DMS 273 (cell line): Measurements from ENCODE around the gene CNOT6.
A peak's percentile ranks its signal among the peaks of the same experiment; 100 is the strongest.

Experiments used
- DNase-seq: peaks from one replicate; lab custom pipeline; 2025; ENCODE audit not compliant: unreplicated experiment; lab: John Stamatoyannopoulos, UW

CNOT6 gene

DNA sequence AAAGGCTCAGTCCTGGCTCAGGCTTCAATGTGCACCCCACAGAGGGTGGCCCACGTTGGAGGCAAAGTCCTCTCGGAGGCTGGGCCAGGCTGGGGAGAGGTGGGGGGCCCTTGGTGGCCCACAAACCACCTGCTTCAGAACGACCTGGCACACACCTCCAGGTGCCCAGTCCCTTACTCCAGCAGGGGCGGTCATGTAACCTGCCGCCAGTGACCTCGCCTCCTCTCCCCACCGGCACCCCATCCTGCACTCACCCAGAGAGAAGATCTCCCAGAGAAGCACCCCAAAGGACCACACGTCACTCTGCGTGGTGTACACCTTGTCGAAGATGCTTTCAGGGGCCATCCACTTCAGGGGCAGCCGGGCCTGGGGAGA is 119.6 kb downstream of the CNOT6 start:
- DNase-seq, result no peak

GRCh38 chr5:180618487-180618828 is 124.3 kb downstream of the CNOT6 start:
- no peak for DNase-seq

GRCh38 chr5:180618829-180619562 is 124.8 kb downstream of the CNOT6 start:
- DNase-seq, result peak; percentile 88

- no peak for DNase-seq
These were observed 125.4 kb downstream of the CNOT6 start for GRCh38 chr5:180619563-180619915.

DNA sequence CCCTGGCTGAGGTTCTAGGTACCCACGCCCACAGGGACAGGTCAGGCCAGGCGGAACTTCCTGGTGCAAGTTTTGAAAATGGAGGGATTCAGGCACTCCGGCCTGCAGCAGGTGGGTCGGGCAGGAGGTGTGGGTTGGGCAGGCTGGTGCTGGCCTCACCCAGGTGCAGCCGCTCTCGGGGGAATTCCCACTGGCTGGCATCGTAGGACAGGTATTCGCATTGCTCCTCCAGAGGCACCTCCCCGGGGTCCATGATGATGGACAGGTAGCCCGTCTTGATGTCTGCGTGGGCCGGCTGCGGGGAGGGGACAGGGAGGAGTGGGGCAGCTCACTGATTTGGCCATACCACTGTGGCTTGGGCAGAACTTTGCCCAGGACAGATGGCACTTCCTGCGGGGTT is 125.8 kb downstream of the CNOT6 start:
- no peak for DNase-seq

- no peak for DNase-seq
These were observed 127.1 kb downstream of the CNOT6 start for GRCh38 chr5:180621311-180621710.

DNA sequence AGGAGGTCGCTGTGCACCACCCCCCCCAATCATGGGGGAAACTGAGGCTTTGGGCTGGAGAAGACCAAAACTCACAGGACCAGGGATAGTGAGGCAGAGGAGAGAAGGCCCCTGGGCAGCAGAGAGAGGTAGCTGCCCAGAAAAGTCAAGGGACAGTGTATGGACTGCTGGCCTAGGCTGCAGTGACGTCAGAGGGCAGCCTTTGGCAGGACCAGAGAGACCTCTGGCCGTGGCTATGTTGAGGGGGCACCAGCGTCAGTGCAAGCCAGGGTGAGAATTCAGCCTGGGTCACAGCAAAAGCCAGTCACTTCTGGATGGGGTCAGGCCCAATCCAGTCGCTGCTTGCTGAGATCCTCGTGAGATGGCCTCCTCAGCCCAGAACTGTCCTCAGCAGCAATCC is 128.7 kb downstream of the CNOT6 start:
- DNase-seq, result no peak

- DNase-seq, result no peak
These were observed 129.2 kb downstream of the CNOT6 start for GRCh38 chr5:180623411-180623834.

DNA sequence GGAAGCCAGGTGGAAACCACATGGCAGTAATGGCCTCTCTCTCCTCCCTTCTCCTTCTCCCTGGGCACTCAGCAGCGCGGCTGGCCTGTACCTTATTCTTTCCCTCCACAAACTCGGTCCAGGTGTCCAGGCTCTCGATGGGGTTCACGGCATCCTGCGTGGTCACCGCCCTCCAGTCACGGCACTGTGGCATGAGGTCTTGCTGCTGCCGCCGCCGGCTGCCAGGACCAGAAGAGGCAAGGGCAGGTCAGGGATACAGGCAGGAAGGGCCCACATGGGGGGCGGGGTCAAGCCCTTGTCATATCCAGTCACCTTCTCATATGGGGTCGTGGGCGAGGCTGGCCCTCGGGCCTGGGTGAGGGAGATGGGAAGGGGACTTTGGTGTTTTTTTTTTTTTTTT is 129.7 kb downstream of the CNOT6 start:
- DNase-seq, result no peak

DNA sequence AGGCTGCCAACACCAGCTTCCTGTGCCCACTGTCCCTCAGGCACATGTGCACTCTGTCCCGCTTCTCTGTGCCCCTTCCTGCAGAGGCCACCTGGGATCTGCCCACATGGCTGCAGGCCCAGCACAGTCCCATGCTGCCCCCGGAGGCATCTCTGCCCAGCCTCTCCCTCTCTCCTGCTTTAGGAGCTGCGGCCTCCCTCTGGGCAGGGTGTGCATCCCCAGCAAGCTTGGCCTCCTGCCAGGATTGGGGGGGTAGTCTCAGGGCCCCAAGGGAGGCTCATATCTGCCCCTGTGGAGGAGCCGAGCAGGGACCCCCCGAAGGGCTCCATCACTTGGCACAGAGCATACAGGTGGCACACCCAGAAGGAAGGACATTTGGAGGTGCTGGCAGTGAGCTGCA is 130.4 kb downstream of the CNOT6 start:
- peak; percentile 29 for DNase-seq

DNA sequence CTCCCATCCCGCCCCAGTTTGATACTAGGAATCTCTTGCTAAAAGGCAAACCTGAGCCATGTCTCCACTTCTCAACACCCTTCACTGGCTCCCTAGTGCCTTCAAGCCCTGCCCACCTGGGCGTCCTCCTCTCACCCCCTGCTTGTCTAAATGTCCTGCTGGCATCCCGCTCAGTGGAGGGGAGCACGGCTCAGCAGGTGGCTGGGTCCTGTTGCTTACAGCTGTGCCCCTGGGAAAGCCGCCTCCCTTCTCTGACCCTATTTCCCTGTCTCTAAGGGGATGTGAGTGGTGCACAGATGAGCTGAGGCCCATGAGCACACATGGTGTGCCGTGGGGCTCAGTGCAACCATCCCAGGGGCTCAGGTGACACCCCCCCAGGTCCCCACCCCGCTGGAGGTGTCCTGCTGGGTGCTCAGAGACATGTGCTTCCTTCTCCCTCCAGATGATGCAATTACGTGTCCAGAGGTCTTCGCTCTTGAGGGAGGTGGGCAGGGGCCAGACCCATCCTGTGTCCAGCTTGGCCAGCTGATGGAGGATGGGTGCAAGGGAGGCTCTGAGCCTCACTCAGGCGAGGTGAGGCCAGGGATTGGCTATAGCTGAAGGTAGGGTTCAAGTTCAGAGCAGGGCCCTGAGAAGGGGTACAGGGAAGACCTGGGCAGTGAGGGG is 131.1 kb downstream of the CNOT6 start:
- DNase-seq, result no peak

DNA sequence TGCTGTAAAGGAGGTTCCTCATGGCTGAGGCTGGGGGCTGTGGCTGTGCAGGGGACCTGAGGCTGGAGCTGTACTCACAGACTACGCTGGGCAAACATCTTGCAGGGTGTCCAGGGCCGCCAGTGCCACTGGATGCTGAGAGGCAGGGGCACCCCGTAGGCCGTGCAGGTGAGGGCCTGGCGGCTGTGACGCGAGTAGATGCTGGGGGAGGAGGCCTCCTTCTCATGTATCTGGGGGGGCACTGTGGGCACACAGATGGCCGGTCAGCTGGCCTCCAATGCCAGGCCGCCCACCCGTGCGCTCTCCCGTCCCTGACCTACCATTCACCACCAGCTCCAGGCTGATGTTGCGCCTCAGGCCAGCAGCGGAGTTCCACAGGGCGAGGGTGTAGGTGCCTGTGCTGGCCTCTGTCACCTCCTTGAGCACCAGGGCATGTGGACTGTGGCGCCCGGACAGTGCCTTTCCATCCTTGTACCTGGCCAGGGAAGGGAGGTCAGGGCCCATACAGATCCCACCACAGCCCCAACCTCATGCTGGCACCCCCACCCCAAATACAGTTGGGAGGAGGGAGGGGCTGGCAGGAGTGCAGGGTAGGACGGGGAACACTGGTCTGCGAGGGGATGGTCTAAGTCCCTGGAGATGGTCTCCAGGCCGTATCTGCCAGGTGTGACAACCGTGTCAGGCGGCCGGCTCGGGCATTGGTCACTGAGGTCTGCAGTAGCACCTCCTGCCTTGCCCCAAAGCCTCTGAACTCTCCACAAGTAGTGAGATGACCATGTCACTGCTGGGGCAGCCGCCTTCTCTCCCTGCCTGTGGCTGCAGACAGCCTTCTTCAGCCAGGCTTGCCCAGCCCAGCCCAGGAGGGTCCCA is 131.8 kb downstream of the CNOT6 start:
- no peak for DNase-seq

DNA sequence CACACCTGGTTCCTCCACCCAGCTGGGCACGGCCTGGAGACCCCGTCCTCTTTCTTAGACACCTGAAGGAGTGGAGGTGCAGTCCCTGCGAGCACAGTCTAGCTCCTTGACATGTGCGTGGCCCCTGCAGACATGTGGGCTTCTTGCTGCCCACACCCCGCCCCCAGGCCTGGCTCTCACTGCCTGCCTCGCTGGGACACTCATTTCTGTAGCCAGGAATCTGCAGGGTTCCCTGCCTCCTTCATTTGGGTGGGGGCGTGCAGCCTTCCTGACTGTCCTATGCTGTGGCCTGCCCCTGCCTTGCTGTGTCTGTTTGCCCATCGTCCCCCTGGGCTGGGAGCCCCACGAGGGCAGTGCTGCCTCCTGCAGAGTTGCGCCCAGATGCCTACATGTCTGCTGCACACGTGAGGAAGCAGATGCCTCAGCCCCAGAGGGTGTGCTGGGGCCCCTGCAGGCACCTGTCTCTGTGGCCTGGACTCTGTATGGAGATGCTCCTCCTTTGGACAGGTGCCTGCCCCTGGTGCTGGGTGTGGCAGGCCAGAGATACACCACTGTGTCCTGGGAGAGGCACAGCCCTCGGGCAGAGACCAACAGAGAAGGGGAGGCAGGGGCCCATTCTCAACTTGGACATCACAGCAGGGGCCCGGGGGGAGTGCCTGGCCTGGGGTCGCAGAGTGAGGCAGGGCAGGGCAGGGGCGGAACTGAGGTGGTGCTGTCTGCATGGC is 132.6 kb downstream of the CNOT6 start:
- no peak for DNase-seq

DNA sequence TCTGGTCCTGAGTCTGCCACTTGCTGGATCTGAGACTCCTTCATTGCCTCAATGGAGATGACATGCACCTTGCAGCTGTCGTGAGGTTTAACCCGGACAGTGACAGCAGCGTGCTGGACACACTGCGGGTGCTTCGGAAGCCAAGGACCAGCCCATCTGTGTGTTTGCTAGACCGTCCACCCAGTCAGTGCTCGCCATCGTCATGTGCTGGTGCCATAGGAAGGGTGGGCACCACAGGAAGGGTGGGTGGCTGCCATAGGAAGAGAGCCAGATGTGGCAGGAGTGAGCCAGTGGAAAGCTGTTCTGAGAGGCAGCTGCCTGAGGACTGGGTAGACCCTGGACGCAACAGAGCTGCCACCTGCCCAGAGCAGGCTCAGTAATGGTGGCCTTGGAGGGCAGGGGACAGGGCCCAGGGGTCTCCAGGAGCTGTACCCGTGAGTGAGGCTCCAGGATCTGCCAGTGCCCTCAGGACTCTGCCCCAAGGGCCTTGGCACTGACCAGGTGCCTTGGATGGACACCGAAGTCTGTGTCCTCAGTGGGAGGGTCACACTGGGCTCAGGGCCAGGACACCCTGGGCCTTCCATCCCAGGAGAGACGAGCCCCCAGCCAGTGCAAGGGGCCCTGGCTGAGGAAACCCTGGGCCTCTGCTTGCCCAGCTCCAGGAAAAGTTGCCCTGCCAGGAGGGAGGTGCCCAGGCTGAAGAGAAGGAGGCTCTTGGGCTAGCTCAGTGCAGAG is 133.4 kb downstream of the CNOT6 start:
- DNase-seq, result no peak
